ENCODE measurements around the gene KLHL29. TPM values are rescaled to one million over a fixed set of nuclear protein-coding genes. Genes with fewer than 3 reads are reported as not detected.

KLHL29 gene
- total and polyA plus RNA-seq, 2 experiments from 2014 or later = 1.5 to 6.5 TPM

DNA sequence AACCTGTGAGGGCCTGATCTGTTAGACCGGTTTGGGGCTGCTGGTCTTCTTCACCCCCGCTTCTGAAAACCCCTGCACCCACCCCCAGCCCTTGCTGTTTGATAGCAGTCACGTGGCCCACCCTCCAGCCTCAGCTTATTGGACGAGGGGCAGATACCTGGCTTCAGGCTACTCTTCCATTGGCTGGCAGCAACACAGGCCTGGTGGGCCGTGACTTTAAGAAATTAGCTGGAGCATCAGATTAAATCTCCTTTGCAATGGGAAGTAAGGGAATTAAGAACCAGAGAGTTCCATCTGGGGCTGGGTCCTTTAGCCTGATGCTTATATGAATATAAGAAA is 107.3 kb downstream of the KLHL29 start:
- Histone ChIP-seq H2AFZ (no peak overlapping the region), H3K9me2 (ENCODE audit: insufficient read depth) (no peaks in the 10 kb centered on the region), H3K4me3 (no peak overlapping the region), H3K79me2 (replicated peaks; ENCODE audit: insufficient read depth) (no peaks in the 10 kb centered on the region), H4K20me1 (replicated peaks; ENCODE audit: insufficient read depth) (no peaks in the 10 kb centered on the region), H3K36me3 (ENCODE audit: insufficient read depth) (no peaks in the 10 kb centered on the region), H3K4me1 (ENCODE audit: insufficient read depth) (peaks cover 21% of the 10 kb centered on the region; the same call in 1 of the 2 replicates), H3K27me3 (ENCODE audit: insufficient read depth) (no peaks in the 10 kb centered on the region), H3K27ac (ENCODE audit: low read depth) (no peak overlapping the region), H3F3A (replicated peaks; ENCODE audit: low read depth) (no peaks in the 10 kb centered on the region), H3K4me2 (no peak overlapping the region)
- no peak overlapping the region for H3K27ac Mint-ChIP-seq
- DNase-seq (ENCODE audit: low spot score) = no peak
- peaks cover 35% of the 10 kb centered on the region for H3K4me1 Mint-ChIP-seq
- no peak overlapping the region for H3K4me3 Mint-ChIP-seq
- H3K9me3 Mint-ChIP-seq = no peaks in the 10 kb centered on the region
- H3K36me3 Mint-ChIP-seq (ENCODE audit: low read depth) = no peaks in the 10 kb centered on the region
- no peak for ATAC-seq
- TF ChIP-seq, protein P1, sequence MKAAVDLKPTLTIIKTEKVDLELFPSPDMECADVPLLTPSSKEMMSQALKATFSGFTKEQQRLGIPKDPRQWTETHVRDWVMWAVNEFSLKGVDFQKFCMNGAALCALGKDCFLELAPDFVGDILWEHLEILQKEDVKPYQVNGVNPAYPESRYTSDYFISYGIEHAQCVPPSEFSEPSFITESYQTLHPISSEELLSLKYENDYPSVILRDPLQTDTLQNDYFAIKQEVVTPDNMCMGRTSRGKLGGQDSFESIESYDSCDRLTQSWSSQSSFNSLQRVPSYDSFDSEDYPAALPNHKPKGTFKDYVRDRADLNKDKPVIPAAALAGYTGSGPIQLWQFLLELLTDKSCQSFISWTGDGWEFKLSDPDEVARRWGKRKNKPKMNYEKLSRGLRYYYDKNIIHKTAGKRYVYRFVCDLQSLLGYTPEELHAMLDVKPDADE (IDR thresholded peaks at IDR 0.05) = no peak
- TF ChIP-seq STAT1 (IDR thresholded peaks at IDR 0.05; ENCODE audit: unreplicated experiment) (no peak), EZH2phosphoT487 (IDR thresholded peaks at IDR 0.05; ENCODE audit: unreplicated experiment) (no peak), ZNF114 (CRISPR knock-in tag; IDR thresholded peaks at IDR 0.05) (no peak), ZNF331 (CRISPR knock-in tag; IDR thresholded peaks at IDR 0.05; ENCODE audit: low read depth) (no peak), NANOG (IDR thresholded peaks at IDR 0.05; ENCODE audit: borderline replicate concordance) (no peak), EZH2 (IDR thresholded peaks at IDR 0.05; ENCODE audit: low read depth, unreplicated experiment) (no peak), JUNB (IDR thresholded peaks at IDR 0.05; ENCODE audit: unreplicated experiment) (no peak), POLR2AphosphoS5 (IDR thresholded peaks at IDR 0.05; ENCODE audit: low read depth) (no peak), CREB1 (CRISPR knock-in tag; IDR thresholded peaks at IDR 0.05; ENCODE audit: low read depth) (no peak)
- TF ChIP-seq, protein P2, sequence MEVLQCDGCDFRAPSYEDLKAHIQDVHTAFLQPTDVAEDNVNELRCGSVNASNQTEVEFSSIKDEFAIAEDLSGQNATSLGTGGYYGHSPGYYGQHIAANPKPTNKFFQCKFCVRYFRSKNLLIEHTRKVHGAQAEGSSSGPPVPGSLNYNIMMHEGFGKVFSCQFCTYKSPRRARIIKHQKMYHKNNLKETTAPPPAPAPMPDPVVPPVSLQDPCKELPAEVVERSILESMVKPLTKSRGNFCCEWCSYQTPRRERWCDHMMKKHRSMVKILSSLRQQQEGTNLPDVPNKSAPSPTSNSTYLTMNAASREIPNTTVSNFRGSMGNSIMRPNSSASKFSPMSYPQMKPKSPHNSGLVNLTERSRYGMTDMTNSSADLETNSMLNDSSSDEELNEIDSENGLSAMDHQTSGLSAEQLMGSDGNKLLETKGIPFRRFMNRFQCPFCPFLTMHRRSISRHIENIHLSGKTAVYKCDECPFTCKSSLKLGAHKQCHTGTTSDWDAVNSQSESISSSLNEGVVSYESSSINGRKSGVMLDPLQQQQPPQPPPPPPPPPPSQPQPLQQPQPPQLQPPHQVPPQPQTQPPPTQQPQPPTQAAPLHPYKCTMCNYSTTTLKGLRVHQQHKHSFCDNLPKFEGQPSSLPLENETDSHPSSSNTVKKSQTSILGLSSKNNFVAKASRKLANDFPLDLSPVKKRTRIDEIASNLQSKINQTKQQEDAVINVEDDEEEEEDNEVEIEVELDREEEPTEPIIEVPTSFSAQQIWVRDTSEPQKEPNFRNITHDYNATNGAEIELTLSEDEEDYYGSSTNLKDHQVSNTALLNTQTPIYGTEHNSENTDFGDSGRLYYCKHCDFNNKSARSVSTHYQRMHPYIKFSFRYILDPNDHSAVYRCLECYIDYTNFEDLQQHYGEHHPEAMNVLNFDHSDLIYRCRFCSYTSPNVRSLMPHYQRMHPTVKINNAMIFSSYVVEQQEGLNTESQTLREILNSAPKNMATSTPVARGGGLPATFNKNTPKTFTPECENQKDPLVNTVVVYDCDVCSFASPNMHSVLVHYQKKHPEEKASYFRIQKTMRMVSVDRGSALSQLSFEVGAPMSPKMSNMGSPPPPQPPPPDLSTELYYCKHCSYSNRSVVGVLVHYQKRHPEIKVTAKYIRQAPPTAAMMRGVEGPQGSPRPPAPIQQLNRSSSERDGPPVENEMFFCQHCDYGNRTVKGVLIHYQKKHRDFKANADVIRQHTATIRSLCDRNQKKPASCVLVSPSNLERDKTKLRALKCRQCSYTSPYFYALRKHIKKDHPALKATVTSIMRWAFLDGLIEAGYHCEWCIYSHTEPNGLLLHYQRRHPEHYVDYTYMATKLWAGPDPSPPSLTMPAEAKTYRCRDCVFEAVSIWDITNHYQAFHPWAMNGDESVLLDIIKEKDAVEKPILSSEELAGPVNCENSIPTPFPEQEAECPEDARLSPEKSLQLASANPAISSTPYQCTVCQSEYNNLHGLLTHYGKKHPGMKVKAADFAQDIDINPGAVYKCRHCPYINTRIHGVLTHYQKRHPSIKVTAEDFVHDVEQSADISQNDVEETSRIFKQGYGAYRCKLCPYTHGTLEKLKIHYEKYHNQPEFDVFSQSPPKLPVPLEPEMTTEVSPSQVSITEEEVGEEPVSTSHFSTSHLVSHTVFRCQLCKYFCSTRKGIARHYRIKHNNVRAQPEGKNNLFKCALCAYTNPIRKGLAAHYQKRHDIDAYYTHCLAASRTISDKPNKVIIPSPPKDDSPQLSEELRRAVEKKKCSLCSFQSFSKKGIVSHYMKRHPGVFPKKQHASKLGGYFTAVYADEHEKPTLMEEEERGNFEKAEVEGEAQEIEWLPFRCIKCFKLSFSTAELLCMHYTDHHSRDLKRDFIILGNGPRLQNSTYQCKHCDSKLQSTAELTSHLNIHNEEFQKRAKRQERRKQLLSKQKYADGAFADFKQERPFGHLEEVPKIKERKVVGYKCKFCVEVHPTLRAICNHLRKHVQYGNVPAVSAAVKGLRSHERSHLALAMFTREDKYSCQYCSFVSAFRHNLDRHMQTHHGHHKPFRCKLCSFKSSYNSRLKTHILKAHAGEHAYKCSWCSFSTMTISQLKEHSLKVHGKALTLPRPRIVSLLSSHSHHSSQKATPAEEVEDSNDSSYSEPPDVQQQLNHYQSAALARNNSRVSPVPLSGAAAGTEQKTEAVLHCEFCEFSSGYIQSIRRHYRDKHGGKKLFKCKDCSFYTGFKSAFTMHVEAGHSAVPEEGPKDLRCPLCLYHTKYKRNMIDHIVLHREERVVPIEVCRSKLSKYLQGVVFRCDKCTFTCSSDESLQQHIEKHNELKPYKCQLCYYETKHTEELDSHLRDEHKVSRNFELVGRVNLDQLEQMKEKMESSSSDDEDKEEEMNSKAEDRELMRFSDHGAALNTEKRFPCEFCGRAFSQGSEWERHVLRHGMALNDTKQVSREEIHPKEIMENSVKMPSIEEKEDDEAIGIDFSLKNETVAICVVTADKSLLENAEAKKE (CRISPR knock-in tag; IDR thresholded peaks at IDR 0.05) = no peak
- TF ChIP-seq, protein P3, sequence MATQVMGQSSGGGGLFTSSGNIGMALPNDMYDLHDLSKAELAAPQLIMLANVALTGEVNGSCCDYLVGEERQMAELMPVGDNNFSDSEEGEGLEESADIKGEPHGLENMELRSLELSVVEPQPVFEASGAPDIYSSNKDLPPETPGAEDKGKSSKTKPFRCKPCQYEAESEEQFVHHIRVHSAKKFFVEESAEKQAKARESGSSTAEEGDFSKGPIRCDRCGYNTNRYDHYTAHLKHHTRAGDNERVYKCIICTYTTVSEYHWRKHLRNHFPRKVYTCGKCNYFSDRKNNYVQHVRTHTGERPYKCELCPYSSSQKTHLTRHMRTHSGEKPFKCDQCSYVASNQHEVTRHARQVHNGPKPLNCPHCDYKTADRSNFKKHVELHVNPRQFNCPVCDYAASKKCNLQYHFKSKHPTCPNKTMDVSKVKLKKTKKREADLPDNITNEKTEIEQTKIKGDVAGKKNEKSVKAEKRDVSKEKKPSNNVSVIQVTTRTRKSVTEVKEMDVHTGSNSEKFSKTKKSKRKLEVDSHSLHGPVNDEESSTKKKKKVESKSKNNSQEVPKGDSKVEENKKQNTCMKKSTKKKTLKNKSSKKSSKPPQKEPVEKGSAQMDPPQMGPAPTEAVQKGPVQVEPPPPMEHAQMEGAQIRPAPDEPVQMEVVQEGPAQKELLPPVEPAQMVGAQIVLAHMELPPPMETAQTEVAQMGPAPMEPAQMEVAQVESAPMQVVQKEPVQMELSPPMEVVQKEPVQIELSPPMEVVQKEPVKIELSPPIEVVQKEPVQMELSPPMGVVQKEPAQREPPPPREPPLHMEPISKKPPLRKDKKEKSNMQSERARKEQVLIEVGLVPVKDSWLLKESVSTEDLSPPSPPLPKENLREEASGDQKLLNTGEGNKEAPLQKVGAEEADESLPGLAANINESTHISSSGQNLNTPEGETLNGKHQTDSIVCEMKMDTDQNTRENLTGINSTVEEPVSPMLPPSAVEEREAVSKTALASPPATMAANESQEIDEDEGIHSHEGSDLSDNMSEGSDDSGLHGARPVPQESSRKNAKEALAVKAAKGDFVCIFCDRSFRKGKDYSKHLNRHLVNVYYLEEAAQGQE (IDR thresholded peaks at IDR 0.05; ENCODE audit: unreplicated experiment) = no peak
- TF ChIP-seq, protein P4, sequence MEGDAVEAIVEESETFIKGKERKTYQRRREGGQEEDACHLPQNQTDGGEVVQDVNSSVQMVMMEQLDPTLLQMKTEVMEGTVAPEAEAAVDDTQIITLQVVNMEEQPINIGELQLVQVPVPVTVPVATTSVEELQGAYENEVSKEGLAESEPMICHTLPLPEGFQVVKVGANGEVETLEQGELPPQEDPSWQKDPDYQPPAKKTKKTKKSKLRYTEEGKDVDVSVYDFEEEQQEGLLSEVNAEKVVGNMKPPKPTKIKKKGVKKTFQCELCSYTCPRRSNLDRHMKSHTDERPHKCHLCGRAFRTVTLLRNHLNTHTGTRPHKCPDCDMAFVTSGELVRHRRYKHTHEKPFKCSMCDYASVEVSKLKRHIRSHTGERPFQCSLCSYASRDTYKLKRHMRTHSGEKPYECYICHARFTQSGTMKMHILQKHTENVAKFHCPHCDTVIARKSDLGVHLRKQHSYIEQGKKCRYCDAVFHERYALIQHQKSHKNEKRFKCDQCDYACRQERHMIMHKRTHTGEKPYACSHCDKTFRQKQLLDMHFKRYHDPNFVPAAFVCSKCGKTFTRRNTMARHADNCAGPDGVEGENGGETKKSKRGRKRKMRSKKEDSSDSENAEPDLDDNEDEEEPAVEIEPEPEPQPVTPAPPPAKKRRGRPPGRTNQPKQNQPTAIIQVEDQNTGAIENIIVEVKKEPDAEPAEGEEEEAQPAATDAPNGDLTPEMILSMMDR (conservative IDR thresholded peaks at IDR 0.05; ENCODE audit: low read depth in 2 of 2) = no peak
- peaks cover 5% of the 10 kb centered on the region for H3K27me3 Mint-ChIP-seq (ENCODE audit: insufficient read depth, low read depth, poor library complexity)
